ENCODE results near the gene TRPV4. TPM values are rescaled to one million over a fixed set of nuclear protein-coding genes. Genes with fewer than 3 reads are reported as not detected.

TRPV4 gene
- polyA plus RNA-seq, 1 of the 3 experiments (the other 2 are of a cell fraction) = 5.2 TPM

GRCh38 chr12:109807954-109808643, 25.1 kb downstream of the TRPV4 start:
- Histone ChIP-seq H3K27ac (ENCODE audit: low read depth in 2 of 2, low read length in 1 of 2) (no peak overlapping the region), H3K79me2 (ENCODE audit: insufficient read depth) (no peaks in the 10 kb centered on the region), H2AFZ (ENCODE audit: low read depth) (no peak overlapping the region), H3K27me3 (ENCODE audit: insufficient read depth) (no peaks in the 10 kb centered on the region), H3K4me1 (ENCODE audit: control insufficient read depth in 1 of 2, insufficient read depth in 2 of 2, low read depth in 1 of 2, low read length in 1 of 2) (no peaks in the 10 kb centered on the region), H3K4me2 (no peak overlapping the region), H3F3A (replicated peaks; ENCODE audit: insufficient read depth) (no peaks in the 10 kb centered on the region), H3K36me3 (replicated peaks in 1 of 2; ENCODE audit: control insufficient read depth in 1 of 2, insufficient read depth in 2 of 2, low read length in 1 of 2) (no peaks in the 10 kb centered on the region), H4K20me1 (ENCODE audit: insufficient read depth) (no peaks in the 10 kb centered on the region), H3K9me3 (no peaks in the 10 kb centered on the region), H3K9me2 (no peaks in the 10 kb centered on the region), H3K9ac (no peak overlapping the region), H3K4me3 (ENCODE audit: low read depth in 2 of 2, low read length in 1 of 2) (no peak overlapping the region)
- no peak for DNase-seq
- no peak for TF ChIP-seq CHD2 (IDR thresholded peaks at IDR 0.05; ENCODE audit: low read length, partially characterized antibody)
- no peak for TF ChIP-seq CTCF (IDR thresholded peaks at IDR 0.05)
- no peak for TF ChIP-seq SIN3A (IDR thresholded peaks at IDR 0.05; ENCODE audit: borderline replicate concordance, low read depth, low read length)
- no peak for TF ChIP-seq ELF1 (IDR thresholded peaks at IDR 0.05)
- no peak for TF ChIP-seq EP300 (IDR thresholded peaks at IDR 0.05; ENCODE audit: borderline replicate concordance in 1 of 2, low read depth in 1 of 2, low read length in 1 of 2)
- no peak for TF ChIP-seq NFIC (IDR thresholded peaks at IDR 0.05; ENCODE audit: borderline replicate concordance)
- TF ChIP-seq RXRA (IDR thresholded peaks at IDR 0.05; ENCODE audit: borderline replicate concordance, low read depth) = no peak
- TF ChIP-seq RFX5 (IDR thresholded peaks at IDR 0.05; ENCODE audit: low read length) = no peak
- TF ChIP-seq, protein P1, sequence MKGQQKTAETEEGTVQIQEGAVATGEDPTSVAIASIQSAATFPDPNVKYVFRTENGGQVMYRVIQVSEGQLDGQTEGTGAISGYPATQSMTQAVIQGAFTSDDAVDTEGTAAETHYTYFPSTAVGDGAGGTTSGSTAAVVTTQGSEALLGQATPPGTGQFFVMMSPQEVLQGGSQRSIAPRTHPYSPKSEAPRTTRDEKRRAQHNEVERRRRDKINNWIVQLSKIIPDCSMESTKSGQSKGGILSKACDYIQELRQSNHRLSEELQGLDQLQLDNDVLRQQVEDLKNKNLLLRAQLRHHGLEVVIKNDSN (IDR thresholded peaks at IDR 0.05; ENCODE audit: borderline replicate concordance, low read depth) = no peak
- TF ChIP-seq TCF12 (IDR thresholded peaks at IDR 0.05) = no peak
- TF ChIP-seq GABPA (IDR thresholded peaks at IDR 0.05; ENCODE audit: low read depth) = no peak
- TF ChIP-seq ZBTB33 (IDR thresholded peaks at IDR 0.05; ENCODE audit: borderline replicate concordance, low read depth) = no peak
- TF ChIP-seq FOSL2 (IDR thresholded peaks at IDR 0.05; ENCODE audit: borderline replicate concordance, low read depth) = no peak
- no peak for TF ChIP-seq EZH2phosphoT487 (IDR thresholded peaks at IDR 0.05; ENCODE audit: borderline replicate concordance, low read depth)
- no peak for TF ChIP-seq FOXJ3 (CRISPR knock-in tag; IDR thresholded peaks at IDR 0.05)
- no peak for TF ChIP-seq JUND (IDR thresholded peaks at IDR 0.05)
- no peak for TF ChIP-seq POLR2AphosphoS5 (IDR thresholded peaks at IDR 0.05; ENCODE audit: low read depth, low read length)
- TF ChIP-seq, protein P2, sequence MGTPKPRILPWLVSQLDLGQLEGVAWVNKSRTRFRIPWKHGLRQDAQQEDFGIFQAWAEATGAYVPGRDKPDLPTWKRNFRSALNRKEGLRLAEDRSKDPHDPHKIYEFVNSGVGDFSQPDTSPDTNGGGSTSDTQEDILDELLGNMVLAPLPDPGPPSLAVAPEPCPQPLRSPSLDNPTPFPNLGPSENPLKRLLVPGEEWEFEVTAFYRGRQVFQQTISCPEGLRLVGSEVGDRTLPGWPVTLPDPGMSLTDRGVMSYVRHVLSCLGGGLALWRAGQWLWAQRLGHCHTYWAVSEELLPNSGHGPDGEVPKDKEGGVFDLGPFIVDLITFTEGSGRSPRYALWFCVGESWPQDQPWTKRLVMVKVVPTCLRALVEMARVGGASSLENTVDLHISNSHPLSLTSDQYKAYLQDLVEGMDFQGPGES (IDR thresholded peaks at IDR 0.05; ENCODE audit: low read depth, low read length) = no peak
- TF ChIP-seq GATA2 (CRISPR knock-in tag; IDR thresholded peaks at IDR 0.05) = no peak
- WGBS (ENCODE audit: low lambda C conversion rate) = 93% methylated on average over 3 of the region's 12 CpGs
- CTCF ChIA-PET = interaction anchor here (1.0 to 1.5 kb wide), 2 partner anchors 37 to 414 kb away, joined by 3 to 8 read pairs; no protein-coding TSS in a partner anchor
- POLR2A ChIA-PET = no interaction called here
